HG03521 (cell line): Measurements from ENCODE around the gene GJC3.
"Not testable (repeated sequence)": the region's sequence is repeated elsewhere in the genome, so short reads cannot be mapped to it uniquely, and the experiment has no call there.

Experiments
- ATAC-seq: cut with Tn5 transposase; IDR thresholded peaks from one replicate; pipeline ENCODE4 v1.9.1; 2021; ENCODE audit warnings: mild to moderate bottlenecking, moderate library complexity; ENCODE audit not compliant: unreplicated experiment

GJC3 gene

GRCh38 chr7:99930376-99930775, 956 bp upstream of the GJC3 start:
- ATAC-seq = no peak

- no peak for ATAC-seq
These were observed 272 bp upstream of the GJC3 start for GRCh38 chr7:99929730-99930053.

- ATAC-seq = no peak
These were observed 1.2 kb downstream of the GJC3 start for GRCh38 chr7:99928188-99928587.

- ATAC-seq = no peak
These were observed 1.9 kb downstream of the GJC3 start for GRCh38 chr7:99927536-99927935.

- ATAC-seq = no peak
These were observed 3.1 kb downstream of the GJC3 start for GRCh38 chr7:99926321-99926720.

- no peak for ATAC-seq
These were observed 6.2 kb downstream of the GJC3 start for GRCh38 chr7:99923200-99923599.

GRCh38 chr7:99920149-99920548, 9.3 kb downstream of the GJC3 start:
- no peak for ATAC-seq

- no peak for ATAC-seq
These were observed 9.7 kb downstream of the GJC3 start for GRCh38 chr7:99919814-99920112.

GRCh38 chr7:99918959-99919813, 10.2 kb downstream of the GJC3 start, which contains the start of gene TRIM4:
Gene TRIM4, minus strand, starts transcription at chr7:99919530. Its CDS starts 129 bp downstream, at chr7:99919401.
- ATAC-seq = peak; percentile 96

GRCh38 chr7:99910976-99911375, 18.4 kb downstream of the GJC3 start:
- ATAC-seq = no peak

- ATAC-seq = no peak
These were observed 27.8 kb downstream of the GJC3 start for GRCh38 chr7:99901581-99901980.

GRCh38 chr7:99899830-99900519, 29.4 kb downstream of the GJC3 start:
- no peak for ATAC-seq

- no peak for ATAC-seq
These were observed 30.6 kb downstream of the GJC3 start for GRCh38 chr7:99898836-99899235.

- ATAC-seq = no peak
These were observed 31.4 kb downstream of the GJC3 start for GRCh38 chr7:99898023-99898357.

GRCh38 chr7:99897322-99898022, 31.9 kb downstream of the GJC3 start:
- no peak for ATAC-seq

- ATAC-seq = no peak
These were observed 34.7 kb downstream of the GJC3 start for GRCh38 chr7:99894738-99895137.

GRCh38 chr7:99893280-99893679, 36.1 kb downstream of the GJC3 start:
- ATAC-seq = no peak

GRCh38 chr7:99890348-99890747, 39.1 kb downstream of the GJC3 start:
- ATAC-seq = not testable (repeated sequence)

GRCh38 chr7:99888366-99888765, 41.1 kb downstream of the GJC3 start:
- not testable (repeated sequence) for ATAC-seq

- ATAC-seq = no peak
These were observed 48.0 kb downstream of the GJC3 start for GRCh38 chr7:99881370-99881769.

GRCh38 chr7:99876933-99877332, 52.5 kb downstream of the GJC3 start, which contains the start of gene OR2AE1:
Gene OR2AE1, minus strand, starts transcription at chr7:99877033. Its CDS starts 0 bp downstream, at chr7:99877033.
- no peak for ATAC-seq

GRCh38 chr7:99876491-99876890, 52.9 kb downstream of the GJC3 start:
- no peak for ATAC-seq
